ENCODE measurements around the gene EGR4.

The EGR4 gene

DNA sequence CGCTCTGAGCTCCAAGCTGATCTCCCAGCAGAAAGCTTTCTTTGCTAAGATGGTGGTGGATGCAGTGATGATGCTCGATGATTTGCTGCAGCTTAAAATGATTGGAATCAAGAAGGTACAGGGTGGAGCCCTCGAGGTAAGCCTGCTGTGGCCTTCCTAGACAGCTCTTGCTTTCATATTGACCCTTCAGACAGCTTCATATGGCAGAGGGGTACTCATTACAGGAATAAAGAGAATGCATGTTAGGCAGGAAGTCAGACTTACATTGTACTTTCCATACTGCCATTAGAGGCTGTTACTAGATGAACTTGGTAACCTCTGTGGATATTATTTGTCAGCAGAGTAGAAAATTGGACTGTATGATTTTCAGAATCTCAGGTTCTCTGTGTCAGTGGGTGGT lies 48.8 kb downstream of the EGR4 start:
- DNase-seq = no peak

DNA sequence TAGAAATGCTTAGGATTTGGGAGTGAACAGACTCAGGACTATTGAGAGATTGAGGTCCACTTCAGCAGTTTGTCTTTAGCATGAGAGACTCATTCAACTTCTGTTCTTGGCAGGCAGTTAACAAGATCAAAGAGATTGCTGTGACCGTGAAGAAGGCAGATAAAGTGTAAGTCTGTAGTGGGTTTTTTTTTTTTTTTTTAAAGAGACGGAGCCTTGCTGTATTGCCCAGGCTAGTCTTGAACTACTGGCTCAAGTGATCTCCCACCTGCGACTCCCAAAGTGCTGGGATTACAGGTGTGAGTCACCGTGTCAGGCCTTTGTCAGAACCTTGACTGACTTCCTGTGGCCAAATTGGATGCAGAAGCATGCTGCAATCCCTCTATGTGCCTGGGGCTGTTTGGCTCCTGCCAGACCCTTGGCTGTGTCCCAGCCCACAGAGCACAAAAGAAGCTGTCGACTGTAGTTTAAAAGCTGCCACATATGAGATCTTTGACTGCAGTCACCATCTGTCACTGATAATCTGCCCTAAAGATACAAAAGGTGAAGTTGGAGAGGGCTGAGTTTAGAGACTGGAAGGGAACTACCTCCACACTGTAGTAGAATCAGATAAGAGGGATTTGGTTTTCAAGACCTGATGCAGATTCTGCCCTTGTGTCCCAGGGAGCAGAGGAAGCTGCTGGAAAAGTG lies 49.3 kb downstream of the EGR4 start:
- DNase-seq = no peak

Data from CD4-positive, alpha-beta T cell treated with Interleukin-10 for 1 hour (primary cell).